GM19351 (cell line): ENCODE results near the gene CELF2.
"Not testable (repeated sequence)": the region's sequence is repeated elsewhere in the genome, so short reads cannot be mapped to it uniquely, and the experiment has no call there.

Source experiments
- ATAC-seq: cut with Tn5 transposase; IDR thresholded peaks from one replicate; pipeline ENCODE4 v1.9.1; 2021; ENCODE audit warnings: mild to moderate bottlenecking, moderate library complexity; ENCODE audit not compliant: unreplicated experiment

The CELF2 gene

GRCh38 chr10:11017570-11018431 is at the start of gene CELF2:
TSS of gene CELF2 (plus strand) at chr10:11017872. CDS start at chr10:11018090, 218 bp downstream.
- peak; percentile 79 for ATAC-seq

- ATAC-seq, result no peak
These were observed 49.4 kb upstream of the CELF2 start for GRCh38 chr10:10968257-10968588.

GRCh38 chr10:10973310-10973709 is 44.4 kb upstream of the CELF2 start:
- ATAC-seq, result no peak

GRCh38 chr10:10975647-10976046 is 42.0 kb upstream of the CELF2 start:
- no peak for ATAC-seq

GRCh38 chr10:10976652-10977051 is 41.0 kb upstream of the CELF2 start:
- ATAC-seq, result no peak

- no peak for ATAC-seq
These were observed 40.3 kb upstream of the CELF2 start for GRCh38 chr10:10977226-10977956.

- no peak for ATAC-seq
These were observed 39.7 kb upstream of the CELF2 start for GRCh38 chr10:10977978-10978377.

GRCh38 chr10:10985361-10985760 is 32.3 kb upstream of the CELF2 start:
- ATAC-seq, result no peak

- no peak for ATAC-seq
These were observed 31.1 kb upstream of the CELF2 start for GRCh38 chr10:10986606-10987005.

- no peak for ATAC-seq
These were observed 30.6 kb upstream of the CELF2 start for GRCh38 chr10:10987111-10987510.

GRCh38 chr10:10989669-10990068 is 28.0 kb upstream of the CELF2 start:
- no peak for ATAC-seq

- ATAC-seq, result no peak
These were observed 26.5 kb upstream of the CELF2 start for GRCh38 chr10:10991144-10991543.

- ATAC-seq, result no peak
These were observed 25.6 kb upstream of the CELF2 start for GRCh38 chr10:10992072-10992471.

GRCh38 chr10:10992961-10993714 is 24.5 kb upstream of the CELF2 start:
- ATAC-seq, result no peak

- no peak for ATAC-seq
These were observed 23.9 kb upstream of the CELF2 start for GRCh38 chr10:10993785-10994184.

- no peak for ATAC-seq
These were observed 23.3 kb upstream of the CELF2 start for GRCh38 chr10:10994360-10994759.

GRCh38 chr10:10995120-10995519 is 22.6 kb upstream of the CELF2 start:
- ATAC-seq, result no peak

GRCh38 chr10:10996966-10997620 is 20.6 kb upstream of the CELF2 start:
- no peak for ATAC-seq

- ATAC-seq, result not testable (repeated sequence)
These were observed 18.2 kb upstream of the CELF2 start for GRCh38 chr10:10999501-10999900.

GRCh38 chr10:11002485-11002884 is 15.2 kb upstream of the CELF2 start:
- no peak for ATAC-seq

- no peak for ATAC-seq
These were observed 14.8 kb upstream of the CELF2 start for GRCh38 chr10:11002916-11003315.
